GM18517 (cell line): ENCODE data around the gene CACNA2D4.

ENCODE experiments used
- ATAC-seq: cut with Tn5 transposase; IDR thresholded peaks from one replicate; pipeline ENCODE4 v1.9.1; 2021; ENCODE audit warnings: mild to moderate bottlenecking, moderate library complexity; ENCODE audit not compliant: unreplicated experiment

The CACNA2D4 gene

GRCh38 chr12:1835211-1836131 is 83.0 kb downstream of the CACNA2D4 start:
- no peak for ATAC-seq

GRCh38 chr12:1834186-1834925 is 84.1 kb downstream of the CACNA2D4 start:
- no peak for ATAC-seq

GRCh38 chr12:1833596-1834028 is 84.8 kb downstream of the CACNA2D4 start:
- no peak for ATAC-seq

GRCh38 chr12:1832801-1833595 is 85.5 kb downstream of the CACNA2D4 start:
- no peak for ATAC-seq

GRCh38 chr12:1830981-1831963 is 87.2 kb downstream of the CACNA2D4 start:
- no peak for ATAC-seq

GRCh38 chr12:1830401-1830845 is 88.0 kb downstream of the CACNA2D4 start:
- ATAC-seq = no peak

GRCh38 chr12:1829306-1829900 is 89.0 kb downstream of the CACNA2D4 start:
- ATAC-seq = no peak

- ATAC-seq = no peak
Measured at GRCh38 chr12:1828856-1829255, 89.6 kb downstream of the CACNA2D4 start.

GRCh38 chr12:1827826-1828805 is 90.3 kb downstream of the CACNA2D4 start:
- no peak for ATAC-seq

GRCh38 chr12:1826867-1827705 is 91.4 kb downstream of the CACNA2D4 start:
- no peak for ATAC-seq

GRCh38 chr12:1826401-1826800 is 92.1 kb downstream of the CACNA2D4 start:
- ATAC-seq = no peak

GRCh38 chr12:1825382-1826102 is 92.9 kb downstream of the CACNA2D4 start:
- ATAC-seq = no peak

GRCh38 chr12:1823237-1823636 is 95.2 kb downstream of the CACNA2D4 start:
- no peak for ATAC-seq

GRCh38 chr12:1822699-1823098 is 95.8 kb downstream of the CACNA2D4 start:
- ATAC-seq = no peak

GRCh38 chr12:1821805-1822204 is 96.6 kb downstream of the CACNA2D4 start:
- ATAC-seq = no peak

GRCh38 chr12:1820896-1821291 is 97.6 kb downstream of the CACNA2D4 start:
- no peak for ATAC-seq
